HG03108 (cell line): Measurements from ENCODE around the gene SCIMP.
"Not testable (repeated sequence)": the region's sequence is repeated elsewhere in the genome, so short reads cannot be mapped to it uniquely, and the experiment has no call there.

Experiments
- ATAC-seq: cut with Tn5 transposase; IDR thresholded peaks from one replicate; pipeline ENCODE4 v1.9.1; 2021; ENCODE audit warnings: moderate library complexity; ENCODE audit not compliant: unreplicated experiment

Gene SCIMP

DNA sequence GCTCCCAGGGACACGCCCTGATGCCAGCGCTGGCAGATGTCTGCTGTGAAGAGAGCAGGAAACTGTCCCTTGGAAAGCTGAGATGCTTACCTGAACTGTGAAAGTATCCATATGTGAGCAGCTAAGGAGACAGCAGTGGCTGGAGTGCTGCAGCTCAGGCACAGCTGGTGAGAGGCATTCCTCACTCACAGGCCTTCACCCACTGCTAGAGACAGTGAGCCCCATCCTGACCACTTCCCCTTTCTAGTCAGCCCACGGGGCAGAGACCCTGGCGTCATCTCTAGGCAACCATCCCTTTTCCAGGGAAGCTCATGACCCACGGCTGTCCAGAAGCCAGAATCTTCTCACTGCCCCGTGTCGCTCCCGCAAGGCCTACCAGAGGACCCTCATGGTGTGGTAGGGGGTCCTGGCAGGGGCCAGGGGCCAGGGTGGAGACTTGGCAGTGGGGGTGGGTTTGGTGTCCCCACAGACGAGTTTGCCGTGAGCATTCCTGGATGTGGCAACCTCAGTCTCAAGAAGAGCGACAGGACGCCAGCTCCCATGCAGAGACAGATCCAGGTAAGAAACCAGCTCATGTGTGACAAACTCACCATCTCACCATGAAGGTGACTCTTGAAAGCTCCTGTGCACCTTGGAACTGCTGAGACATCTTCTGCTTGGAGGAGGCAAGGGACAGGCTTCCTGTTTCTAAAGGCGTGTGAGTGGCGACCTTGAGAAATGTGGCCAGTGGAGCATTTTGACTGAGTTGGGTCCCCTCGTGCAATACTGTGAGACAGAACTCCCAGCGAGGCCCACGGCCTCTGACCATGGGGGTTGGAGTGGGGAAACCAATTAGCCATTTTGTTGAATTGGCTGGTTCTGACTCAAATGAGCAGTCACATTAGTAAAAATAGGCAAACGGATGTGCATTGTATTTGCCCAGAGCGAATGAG lies at the start of gene SCIMP:
TSS of gene SCIMP (minus strand) at position 216 of the 932 bp plus-strand sequence. CDS start at position 111, 105 bp downstream.
- ATAC-seq = peak; percentile 51

DNA sequence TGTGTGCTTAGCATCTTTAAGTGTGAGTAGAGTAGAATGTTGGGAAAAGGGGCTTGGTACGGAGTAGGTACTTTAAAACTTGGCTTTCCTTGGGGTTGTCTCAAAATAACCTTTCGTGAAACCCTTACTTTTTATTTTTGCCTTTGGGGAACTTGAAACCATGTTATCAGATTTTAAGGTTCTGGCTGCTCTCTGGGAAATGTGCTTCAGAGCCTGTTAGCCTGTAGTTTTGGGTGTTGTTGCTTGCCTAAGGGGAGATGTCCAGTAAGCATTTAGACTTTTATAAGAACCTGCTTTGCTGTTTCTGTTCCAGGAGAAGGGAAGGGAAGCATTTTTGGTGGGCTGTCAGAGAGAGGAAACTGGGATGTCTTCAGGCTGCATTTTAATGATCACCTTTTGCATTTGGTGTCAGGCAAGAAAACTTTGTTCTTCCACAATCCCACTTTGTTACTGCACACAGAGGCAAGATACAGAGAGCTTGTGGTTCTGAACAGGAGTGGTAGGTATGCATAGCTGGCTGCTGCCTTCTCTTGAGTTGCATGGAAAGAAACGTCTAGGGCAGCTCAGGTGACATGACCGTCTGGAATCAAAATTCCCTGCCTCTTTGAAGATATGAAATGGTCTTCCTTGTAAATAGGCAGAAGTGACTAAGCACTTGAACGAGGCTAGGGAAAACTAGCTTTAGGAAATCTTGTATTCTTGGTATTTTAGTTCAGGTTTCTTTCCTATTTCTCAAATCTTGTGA lies 49.1 kb upstream of the SCIMP start:
- ATAC-seq = no peak

DNA sequence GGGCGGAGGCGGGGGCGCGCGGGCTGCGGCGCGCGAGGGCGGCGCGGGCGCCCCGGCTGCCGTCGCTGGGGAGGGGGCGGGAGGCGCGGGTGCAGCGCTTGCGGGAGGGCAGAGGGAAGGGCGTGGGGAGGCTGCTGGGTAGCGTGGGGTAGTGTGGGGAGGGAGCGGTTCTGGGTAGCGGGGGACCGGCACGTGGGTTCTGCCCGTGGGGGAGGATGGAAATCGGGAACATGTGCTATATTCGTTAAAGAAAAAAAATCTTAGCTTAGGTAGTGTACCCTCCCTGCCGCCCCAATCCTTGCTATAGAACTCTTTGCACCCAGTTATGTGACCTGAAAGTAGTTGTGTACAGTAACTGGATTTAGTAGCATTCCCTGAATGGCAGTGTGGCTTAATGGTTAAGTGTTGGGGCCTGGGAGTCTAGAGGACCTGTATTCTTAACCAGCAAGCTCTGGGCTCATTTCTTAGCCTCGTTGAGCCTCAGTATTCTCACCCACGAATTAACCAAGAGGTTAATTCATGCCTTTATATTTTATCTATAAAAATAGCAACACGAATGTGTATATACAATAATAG lies 48.1 kb upstream of the SCIMP start:
- no peak for ATAC-seq

- ATAC-seq = peak; percentile 55
Observed at GRCh38 chr17:5281814-5282641, 47.4 kb upstream of the SCIMP start, which contains the start of gene RABEP1. RABEP1 (plus strand) TSS chr17:5282284; CDS start chr17:5282487, 203 bp downstream.

- ATAC-seq = no peak
Observed at GRCh38 chr17:5272322-5272721, 37.7 kb upstream of the SCIMP start.

DNA sequence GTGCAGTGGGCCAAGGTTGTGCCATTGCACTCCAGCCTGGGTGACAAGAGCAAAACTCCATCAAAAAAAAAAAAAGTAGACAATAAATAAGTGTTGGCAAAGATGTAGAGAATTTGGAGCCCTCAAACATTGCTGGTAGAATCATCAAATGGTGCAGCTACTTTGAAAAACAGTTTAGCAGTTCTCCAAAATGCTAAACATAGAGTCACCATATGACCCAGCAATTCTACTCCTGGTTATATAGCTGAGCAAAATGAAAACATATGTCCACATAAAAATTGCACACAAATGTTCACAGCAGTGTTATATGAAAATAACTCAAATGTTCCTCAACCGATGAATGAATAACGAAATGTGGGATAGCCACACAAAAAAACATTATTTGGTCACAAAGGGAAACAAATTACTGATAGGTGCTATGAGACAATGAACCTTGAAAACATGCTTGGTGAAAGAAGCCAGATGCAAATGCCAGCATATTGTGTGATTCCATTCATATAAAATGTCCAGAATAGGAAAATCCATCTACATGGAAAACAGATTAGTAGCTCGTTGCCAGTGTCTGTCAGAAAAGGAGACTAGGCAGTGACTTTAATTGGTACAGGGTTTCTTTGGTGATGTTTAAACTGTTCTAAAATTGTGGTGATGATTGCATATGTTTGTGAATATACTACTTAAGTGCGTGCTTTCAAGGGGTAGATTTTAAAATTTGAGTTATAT lies 34.7 kb upstream of the SCIMP start:
- ATAC-seq = no peak

DNA sequence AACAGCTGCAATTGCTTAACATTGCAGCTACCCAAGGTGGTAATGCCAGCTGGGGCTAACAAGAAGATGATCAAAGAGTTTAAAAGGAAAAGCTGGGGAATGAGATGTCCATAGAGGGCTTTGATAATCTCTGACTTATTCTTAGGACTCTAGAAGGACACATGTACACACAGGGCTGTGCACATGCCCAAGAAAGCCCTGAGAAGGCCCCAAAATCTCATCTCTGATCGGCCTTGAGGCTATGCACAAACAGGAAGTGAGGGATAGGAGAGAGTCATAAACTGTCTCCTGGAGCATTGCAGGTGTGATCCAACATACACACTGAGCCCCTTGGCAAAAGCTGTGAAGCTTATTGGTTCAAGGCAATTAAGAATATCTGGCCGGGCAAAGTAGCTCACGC lies 30.2 kb upstream of the SCIMP start:
- ATAC-seq = no peak

- no peak for ATAC-seq
Observed at GRCh38 chr17:5263441-5263840, 28.8 kb upstream of the SCIMP start.

DNA sequence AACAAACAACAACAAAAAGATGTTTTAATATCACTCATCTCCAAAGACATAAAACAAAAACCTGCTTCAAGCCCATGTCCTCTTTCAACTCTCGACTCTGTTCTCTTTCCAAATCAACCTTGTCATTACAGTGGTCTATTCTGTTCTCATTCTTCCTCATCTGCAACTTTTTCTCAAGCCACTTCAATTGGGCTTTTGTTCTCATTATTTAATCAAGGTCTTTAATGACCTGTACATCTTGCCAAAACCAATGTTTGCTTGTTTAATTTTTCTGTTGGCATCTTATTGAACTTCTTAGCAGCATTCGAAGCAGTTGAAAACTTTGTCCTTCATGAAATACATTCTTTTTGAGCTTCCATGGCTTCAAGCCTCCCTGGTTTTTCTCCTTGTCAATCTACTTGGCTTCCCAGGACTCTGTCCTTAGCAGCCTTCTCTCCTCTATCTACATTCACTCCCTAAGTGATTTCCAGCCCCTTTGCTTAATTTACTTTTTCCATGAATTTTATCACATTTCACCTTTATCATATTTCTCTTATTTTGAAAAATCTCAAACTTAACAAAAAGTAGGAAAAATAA lies 27.8 kb upstream of the SCIMP start:
- no peak for ATAC-seq

- no peak for ATAC-seq
Observed at GRCh38 chr17:5260542-5260941, 25.9 kb upstream of the SCIMP start.

- ATAC-seq = no peak
Observed at GRCh38 chr17:5257124-5257523, 22.5 kb upstream of the SCIMP start.

GRCh38 chr17:5254903-5255521 lies 20.4 kb upstream of the SCIMP start:
- peak; percentile 73 for ATAC-seq

- ATAC-seq = no peak
Observed at GRCh38 chr17:5254414-5254813, 19.8 kb upstream of the SCIMP start.

- ATAC-seq = no peak
Observed at GRCh38 chr17:5249615-5250014, 15.0 kb upstream of the SCIMP start.

- no peak for ATAC-seq
Observed at GRCh38 chr17:5248821-5249479, 14.3 kb upstream of the SCIMP start.

GRCh38 chr17:5247621-5248020 lies 13.0 kb upstream of the SCIMP start:
- no peak for ATAC-seq

GRCh38 chr17:5241861-5242671 lies 7.4 kb upstream of the SCIMP start:
- ATAC-seq = peak; percentile 51

DNA sequence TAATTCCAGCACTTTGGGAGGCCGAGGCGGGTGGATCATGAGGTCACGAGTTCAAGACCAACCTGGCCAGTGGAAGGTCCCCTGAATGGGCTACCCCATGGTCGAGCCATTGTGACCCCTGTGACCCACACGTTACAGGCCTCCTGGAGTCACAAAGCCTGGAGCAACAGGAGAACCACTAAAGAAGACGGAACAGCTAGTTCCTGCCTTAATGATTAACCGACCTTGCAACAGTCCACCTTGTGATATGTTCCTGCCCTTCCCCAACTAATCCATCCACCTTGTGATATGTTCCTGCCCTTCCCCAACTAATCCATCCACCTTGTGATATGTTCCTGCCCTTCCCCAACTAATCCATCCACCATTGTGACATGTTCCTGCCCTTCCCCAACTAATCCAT lies 5.1 kb upstream of the SCIMP start:
- ATAC-seq = not testable (repeated sequence)
